ENCODE data around the gene CRTC2.
A peak's percentile ranks its signal among the peaks of the same experiment; 100 is the strongest.

CRTC2 gene

GRCh38 chr1:153945795-153946621 is 12.4 kb downstream of the CRTC2 start:
- H3K4me3 ChIP-seq (ENCODE audit: low read length) = peak overlapping the region; percentile 85
- peak; percentile 74 for DNase-seq (ENCODE audit: low read depth)

GRCh38 chr1:153945131-153945794 is 13.1 kb downstream of the CRTC2 start:
- H3K4me3 ChIP-seq (ENCODE audit: low read length) = peak overlapping the region; percentile 85
- no peak for TF ChIP-seq CTCF (conservative IDR thresholded peaks at IDR 0.05; ENCODE audit: low read length)
- DNase-seq (ENCODE audit: low read depth) = peak; percentile 53

More at GRCh38 chr1:153945795-153946621, 12.4 kb downstream of the CRTC2 start:
- no peak for TF ChIP-seq CTCF (conservative IDR thresholded peaks at IDR 0.05; ENCODE audit: low read length)

- no peak for DNase-seq (ENCODE audit: low read depth)
- no peak for TF ChIP-seq CTCF (conservative IDR thresholded peaks at IDR 0.05; ENCODE audit: low read length)
- H3K4me3 ChIP-seq (ENCODE audit: low read length) = peak overlapping the region; percentile 85
Measured at GRCh38 chr1:153944827-153945117, 13.6 kb downstream of the CRTC2 start.

- no peak for DNase-seq (ENCODE audit: low read depth)
- no peak for TF ChIP-seq CTCF (conservative IDR thresholded peaks at IDR 0.05; ENCODE audit: low read length)
- H3K4me3 ChIP-seq (ENCODE audit: low read length) = no peak overlapping the region
Measured at GRCh38 chr1:153944005-153944826, 14.2 kb downstream of the CRTC2 start.

GRCh38 chr1:153942766-153943549 is 15.5 kb downstream of the CRTC2 start:
- TF ChIP-seq CTCF (conservative IDR thresholded peaks at IDR 0.05; ENCODE audit: low read length) = no peak
- DNase-seq (ENCODE audit: low read depth) = no peak
- H3K4me3 ChIP-seq (ENCODE audit: low read length) = no peak overlapping the region

- H3K4me3 ChIP-seq (ENCODE audit: low read length) = no peak overlapping the region
- DNase-seq (ENCODE audit: low read depth) = no peak
- no peak for TF ChIP-seq CTCF (conservative IDR thresholded peaks at IDR 0.05; ENCODE audit: low read length)
Measured at GRCh38 chr1:153941826-153942725, 16.3 kb downstream of the CRTC2 start.

Data from AG10803 (cell line).